Measurements from ENCODE around the gene SAMD8.

DNA sequence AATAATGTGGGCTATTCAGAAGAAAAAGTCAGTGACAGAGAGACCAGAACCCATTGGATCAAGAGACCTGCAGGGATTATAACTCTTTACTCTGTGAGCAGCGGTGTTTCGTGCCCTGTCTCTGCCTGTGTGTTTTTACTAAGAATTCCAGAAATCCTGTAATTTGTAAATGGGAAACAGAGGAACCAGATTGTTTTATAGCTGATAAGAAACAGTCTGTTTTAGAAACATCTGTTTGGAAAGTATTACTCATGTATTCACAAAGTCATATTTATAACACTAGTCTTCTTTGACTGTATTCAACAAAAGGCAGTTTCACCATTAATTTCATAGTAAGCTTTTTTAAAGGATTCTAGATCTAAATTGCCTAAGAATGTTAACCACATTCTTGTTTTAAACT, 69.1 kb downstream of the SAMD8 start:
- TF ChIP-seq, protein P1, sequence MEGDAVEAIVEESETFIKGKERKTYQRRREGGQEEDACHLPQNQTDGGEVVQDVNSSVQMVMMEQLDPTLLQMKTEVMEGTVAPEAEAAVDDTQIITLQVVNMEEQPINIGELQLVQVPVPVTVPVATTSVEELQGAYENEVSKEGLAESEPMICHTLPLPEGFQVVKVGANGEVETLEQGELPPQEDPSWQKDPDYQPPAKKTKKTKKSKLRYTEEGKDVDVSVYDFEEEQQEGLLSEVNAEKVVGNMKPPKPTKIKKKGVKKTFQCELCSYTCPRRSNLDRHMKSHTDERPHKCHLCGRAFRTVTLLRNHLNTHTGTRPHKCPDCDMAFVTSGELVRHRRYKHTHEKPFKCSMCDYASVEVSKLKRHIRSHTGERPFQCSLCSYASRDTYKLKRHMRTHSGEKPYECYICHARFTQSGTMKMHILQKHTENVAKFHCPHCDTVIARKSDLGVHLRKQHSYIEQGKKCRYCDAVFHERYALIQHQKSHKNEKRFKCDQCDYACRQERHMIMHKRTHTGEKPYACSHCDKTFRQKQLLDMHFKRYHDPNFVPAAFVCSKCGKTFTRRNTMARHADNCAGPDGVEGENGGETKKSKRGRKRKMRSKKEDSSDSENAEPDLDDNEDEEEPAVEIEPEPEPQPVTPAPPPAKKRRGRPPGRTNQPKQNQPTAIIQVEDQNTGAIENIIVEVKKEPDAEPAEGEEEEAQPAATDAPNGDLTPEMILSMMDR (IDR thresholded peaks at IDR 0.05; ENCODE audit: insufficient read depth, low read length): no peak
- TF ChIP-seq POLR2AphosphoS5 (IDR thresholded peaks at IDR 0.05; ENCODE audit: low read depth): no peak
- TF ChIP-seq GABPA (IDR thresholded peaks at IDR 0.05; ENCODE audit: low read depth): no peak
- TF ChIP-seq, protein P2, sequence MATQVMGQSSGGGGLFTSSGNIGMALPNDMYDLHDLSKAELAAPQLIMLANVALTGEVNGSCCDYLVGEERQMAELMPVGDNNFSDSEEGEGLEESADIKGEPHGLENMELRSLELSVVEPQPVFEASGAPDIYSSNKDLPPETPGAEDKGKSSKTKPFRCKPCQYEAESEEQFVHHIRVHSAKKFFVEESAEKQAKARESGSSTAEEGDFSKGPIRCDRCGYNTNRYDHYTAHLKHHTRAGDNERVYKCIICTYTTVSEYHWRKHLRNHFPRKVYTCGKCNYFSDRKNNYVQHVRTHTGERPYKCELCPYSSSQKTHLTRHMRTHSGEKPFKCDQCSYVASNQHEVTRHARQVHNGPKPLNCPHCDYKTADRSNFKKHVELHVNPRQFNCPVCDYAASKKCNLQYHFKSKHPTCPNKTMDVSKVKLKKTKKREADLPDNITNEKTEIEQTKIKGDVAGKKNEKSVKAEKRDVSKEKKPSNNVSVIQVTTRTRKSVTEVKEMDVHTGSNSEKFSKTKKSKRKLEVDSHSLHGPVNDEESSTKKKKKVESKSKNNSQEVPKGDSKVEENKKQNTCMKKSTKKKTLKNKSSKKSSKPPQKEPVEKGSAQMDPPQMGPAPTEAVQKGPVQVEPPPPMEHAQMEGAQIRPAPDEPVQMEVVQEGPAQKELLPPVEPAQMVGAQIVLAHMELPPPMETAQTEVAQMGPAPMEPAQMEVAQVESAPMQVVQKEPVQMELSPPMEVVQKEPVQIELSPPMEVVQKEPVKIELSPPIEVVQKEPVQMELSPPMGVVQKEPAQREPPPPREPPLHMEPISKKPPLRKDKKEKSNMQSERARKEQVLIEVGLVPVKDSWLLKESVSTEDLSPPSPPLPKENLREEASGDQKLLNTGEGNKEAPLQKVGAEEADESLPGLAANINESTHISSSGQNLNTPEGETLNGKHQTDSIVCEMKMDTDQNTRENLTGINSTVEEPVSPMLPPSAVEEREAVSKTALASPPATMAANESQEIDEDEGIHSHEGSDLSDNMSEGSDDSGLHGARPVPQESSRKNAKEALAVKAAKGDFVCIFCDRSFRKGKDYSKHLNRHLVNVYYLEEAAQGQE (IDR thresholded peaks at IDR 0.05; ENCODE audit: insufficient replicate concordance, low read depth): no peak
- no peak for TF ChIP-seq SPI1 (IDR thresholded peaks at IDR 0.05; ENCODE audit: borderline replicate concordance, low read depth)
